ENCODE data around the gene IPO13.

The IPO13 gene

DNA sequence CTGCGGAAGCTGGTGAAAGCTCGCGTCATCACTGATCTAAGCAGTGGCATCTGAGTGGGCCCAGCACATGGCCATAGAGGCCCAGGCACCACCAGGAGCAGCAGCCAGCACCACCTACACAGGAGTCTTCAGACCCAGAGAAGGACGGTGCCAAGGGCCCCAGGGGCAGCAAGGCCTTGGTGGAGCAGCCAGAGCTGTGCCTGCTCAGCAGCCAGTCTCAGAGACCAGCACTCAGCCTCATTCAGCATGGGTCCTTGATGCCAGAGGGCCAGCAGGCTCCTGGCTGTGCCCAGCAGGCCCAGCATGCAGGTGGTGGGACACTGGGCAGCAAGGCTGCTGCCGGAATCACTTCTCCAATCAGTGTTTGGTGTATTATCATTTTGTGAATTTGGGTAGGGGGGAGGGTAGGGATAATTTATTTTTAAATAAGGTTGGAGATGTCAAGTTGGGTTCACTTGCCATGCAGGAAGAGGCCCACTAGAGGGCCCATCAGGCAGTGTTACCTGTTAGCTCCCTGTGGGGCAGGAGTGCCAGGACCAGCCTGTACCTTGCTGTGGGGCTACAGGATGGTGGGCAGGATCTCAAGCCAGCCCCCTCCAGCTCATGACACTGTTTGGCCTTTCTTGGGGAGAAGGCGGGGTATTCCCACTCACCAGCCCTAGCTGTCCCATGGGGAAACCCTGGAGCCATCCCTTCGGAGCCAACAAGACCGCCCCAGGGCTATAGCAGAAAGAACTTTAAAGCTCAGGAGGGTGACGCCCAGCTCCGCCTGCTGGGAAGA lies 16.4 kb upstream of the IPO13 start:
- no peak for DNase-seq

- no peak for DNase-seq
Observed at GRCh38 chr1:43930949-43931275, 15.8 kb upstream of the IPO13 start.

GRCh38 chr1:43931711-43932660 lies 14.8 kb upstream of the IPO13 start:
- DNase-seq, result no peak

DNA sequence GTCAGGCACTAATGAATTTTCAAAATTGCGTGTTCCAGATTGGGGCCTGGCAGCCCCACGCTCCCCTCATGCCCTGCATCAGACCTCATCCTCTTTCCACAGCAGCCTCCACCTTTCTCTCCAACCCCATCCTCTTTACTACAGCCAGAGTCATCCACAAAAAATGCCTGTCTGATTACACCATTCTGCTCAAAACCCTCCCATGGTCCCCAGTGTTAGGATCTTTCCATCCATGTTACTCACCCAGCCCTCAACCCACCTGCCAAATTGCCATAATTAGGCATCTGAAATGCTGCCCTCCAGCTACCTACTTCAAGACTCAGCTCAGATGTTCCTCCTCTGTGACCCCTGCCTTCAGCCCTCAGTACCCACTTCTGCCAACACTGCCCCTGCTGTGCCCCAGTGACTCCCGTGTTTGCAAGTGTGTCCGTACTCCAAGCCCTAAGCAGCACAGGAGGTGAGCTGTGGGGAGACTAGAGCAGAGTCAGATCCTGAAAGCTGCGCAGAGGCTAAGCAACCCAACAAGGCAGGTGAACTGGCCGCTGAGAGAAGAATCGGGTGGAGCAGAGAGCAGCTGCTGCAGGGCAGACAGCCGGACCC lies 13.9 kb upstream of the IPO13 start:
- no peak for DNase-seq

DNA sequence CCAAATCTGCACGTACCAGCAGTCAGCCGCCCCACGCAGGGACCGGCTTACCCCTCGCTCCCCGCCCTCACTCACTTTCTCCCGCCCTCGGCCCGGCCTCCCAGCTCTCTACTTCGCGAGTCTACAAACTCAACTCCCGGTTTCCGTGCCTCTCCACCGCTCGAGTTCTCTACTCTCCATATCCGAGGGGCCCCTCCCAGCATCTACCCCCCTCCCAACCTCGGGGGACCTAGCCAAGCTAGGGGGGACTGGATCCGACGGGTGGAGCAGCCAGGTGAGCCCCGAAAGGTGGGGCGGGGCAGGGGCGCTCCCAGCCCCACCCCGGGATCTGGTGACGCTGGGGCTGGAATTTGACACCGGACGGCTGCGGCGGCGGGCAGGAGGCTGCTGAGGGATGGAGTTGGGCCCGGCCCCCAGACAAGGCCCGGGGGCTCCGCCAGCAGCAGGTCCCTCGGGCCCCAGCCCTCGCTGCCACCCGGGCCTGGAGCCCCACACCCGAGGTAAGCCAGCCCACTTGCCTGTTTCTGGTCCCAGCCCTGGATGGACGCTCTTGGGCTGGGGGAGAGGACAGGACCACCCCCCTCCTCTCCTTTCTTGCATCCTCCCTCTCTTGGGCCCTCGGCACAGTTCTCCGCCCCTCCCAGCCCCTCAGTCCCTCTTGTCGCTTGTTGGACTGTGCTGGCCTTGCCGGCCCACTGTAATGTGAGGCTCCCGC lies 13.2 kb upstream of the IPO13 start, which contains the start of gene ARTN:
TSS of gene ARTN (plus strand) at position 416 of the 715 bp plus-strand sequence. CDS start 1,856 bp downstream, outside the sequence.
- DNase-seq, result peak in 1 of 56 donors; percentile 9

GRCh38 chr1:43934101-43934985 lies 12.4 kb upstream of the IPO13 start:
- DNase-seq, result peak in 33 of 56 donors; percentile 14 to 78 (median 37)

- peak in 1 of 56 donors; percentile 29 for DNase-seq
Observed at GRCh38 chr1:43934986-43935324, 11.8 kb upstream of the IPO13 start.

GRCh38 chr1:43935711-43936427 lies 10.9 kb upstream of the IPO13 start:
- peak in 2 of 56 donors; percentile 37 to 51 for DNase-seq

DNA sequence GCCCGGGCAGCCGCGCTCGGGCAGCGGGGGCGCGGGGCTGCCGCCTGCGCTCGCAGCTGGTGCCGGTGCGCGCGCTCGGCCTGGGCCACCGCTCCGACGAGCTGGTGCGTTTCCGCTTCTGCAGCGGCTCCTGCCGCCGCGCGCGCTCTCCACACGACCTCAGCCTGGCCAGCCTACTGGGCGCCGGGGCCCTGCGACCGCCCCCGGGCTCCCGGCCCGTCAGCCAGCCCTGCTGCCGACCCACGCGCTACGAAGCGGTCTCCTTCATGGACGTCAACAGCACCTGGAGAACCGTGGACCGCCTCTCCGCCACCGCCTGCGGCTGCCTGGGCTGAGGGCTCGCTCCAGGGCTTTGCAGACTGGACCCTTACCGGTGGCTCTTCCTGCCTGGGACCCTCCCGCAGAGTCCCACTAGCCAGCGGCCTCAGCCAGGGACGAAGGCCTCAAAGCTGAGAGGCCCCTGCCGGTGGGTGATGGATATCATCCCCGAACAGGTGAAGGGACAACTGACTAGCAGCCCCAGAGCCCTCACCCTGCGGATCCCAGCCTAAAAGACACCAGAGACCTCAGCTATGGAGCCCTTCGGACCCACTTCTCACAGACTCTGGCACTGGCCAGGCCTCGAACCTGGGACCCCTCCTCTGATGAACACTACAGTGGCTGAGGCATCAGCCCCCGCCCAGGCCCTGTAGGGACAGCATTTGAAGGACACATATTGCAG lies 10.2 kb upstream of the IPO13 start:
- DNase-seq, result peak in 15 of 56 donors; percentile 15 to 51 (median 25)

DNA sequence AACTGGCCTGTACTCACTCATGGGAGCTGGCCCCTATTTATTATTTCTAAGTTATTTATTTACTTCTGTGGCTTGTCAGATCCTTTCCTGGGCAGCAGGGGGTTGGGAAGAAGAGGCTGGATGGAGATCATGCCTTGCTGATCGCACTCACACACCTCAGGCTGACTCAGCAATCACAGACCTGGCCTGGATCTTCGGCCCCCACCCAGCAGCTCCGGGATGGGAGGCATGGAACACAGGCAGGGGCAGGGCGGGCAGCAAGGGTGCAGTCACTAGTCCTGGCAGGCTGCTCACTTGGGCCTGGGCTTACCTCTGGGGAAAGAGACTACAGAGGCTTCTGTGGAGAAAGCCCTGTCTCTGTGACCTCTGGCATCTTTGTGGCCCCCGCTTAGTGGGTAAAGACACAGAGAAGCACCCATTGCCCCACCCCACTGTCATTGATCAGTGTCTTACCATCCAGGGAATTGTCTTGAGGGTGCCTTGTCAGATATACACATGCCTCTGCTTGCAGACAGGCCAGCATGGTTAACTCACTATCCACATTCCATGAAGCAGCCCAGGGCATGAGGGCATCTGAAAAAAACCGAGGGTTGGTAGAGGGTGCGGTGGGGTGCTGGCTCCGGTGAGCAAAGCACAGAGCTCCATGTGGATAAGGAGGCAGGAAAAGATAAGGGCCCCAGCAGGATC lies 9.4 kb upstream of the IPO13 start:
- no peak for DNase-seq

DNA sequence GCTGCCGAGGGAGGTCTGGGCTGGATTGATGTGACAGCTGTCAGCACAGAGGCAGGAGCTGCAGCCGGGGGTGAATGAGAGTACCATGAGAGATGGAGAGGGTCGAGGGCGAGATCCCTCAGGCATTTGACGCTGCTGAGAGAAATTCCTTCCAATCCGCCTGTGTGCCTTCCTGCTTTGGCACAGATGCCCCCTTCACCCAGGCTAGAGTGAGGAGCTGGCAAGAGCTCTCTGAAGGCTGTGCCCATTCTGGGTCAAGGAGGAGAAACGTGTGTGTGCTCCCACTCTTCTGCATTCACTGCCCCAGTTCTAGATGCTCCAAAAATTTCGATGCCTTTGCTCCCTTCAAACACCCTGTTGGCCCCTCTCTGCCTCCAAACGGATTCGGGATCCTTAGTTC lies 8.4 kb upstream of the IPO13 start:
- DNase-seq, result no peak

DNA sequence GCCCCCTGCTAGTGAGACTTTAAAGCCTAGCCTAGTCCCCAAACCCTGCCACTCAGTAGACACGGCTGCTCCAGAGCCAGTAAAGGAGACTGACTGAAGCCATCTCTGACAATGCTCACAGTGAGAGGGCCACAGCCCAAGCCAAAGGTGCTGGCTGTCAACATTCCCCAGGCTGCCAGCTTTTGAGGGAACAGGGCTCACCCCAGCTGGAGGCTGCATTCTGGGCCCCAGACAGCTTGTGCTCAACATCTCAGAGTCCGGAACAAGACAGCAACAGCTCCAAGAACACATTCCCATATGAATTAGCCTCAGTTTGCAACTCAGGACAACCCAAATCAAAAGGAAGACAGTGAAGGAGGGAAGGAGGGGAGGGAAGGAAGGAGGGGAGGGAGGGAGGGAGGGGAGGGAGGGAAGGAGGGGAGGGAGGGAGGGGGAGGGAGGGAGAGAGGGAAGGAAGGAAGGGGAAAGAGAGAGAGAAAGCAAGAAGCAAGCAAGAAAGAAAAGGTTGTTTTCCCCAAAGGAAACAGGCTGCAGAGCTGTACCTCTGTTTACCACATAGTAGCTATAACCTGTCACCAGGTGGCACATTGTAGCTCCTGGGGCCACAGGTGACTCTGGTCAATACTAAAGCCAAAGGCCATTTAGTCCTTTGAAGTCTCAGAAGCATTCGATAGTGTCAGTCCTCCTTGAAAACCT lies 7.7 kb upstream of the IPO13 start:
- DNase-seq, result peak in 6 of 56 donors; percentile 13 to 48 (median 28)

- no peak for DNase-seq
Observed at GRCh38 chr1:43942411-43942810, 4.3 kb upstream of the IPO13 start.

GRCh38 chr1:43944860-43945259 lies 1.9 kb upstream of the IPO13 start:
- DNase-seq, result no peak

- no peak for DNase-seq
Observed at GRCh38 chr1:43945674-43946235, 995 bp upstream of the IPO13 start.

- peak in 8 of 56 donors; percentile 20 to 55 (median 28) for DNase-seq
Observed at GRCh38 chr1:43947061-43947873, 517 bp downstream of the IPO13 start.

Data from nucleus accumbens (tissue), 56 donors.